ENCODE data around the gene CCDC187. TPM values are rescaled to one million over a fixed set of nuclear protein-coding genes. Genes with fewer than 3 reads are reported as not detected.

CCDC187 gene
- total RNA-seq, 1 experiment from 2014 or later: 0.04 TPM

DNA sequence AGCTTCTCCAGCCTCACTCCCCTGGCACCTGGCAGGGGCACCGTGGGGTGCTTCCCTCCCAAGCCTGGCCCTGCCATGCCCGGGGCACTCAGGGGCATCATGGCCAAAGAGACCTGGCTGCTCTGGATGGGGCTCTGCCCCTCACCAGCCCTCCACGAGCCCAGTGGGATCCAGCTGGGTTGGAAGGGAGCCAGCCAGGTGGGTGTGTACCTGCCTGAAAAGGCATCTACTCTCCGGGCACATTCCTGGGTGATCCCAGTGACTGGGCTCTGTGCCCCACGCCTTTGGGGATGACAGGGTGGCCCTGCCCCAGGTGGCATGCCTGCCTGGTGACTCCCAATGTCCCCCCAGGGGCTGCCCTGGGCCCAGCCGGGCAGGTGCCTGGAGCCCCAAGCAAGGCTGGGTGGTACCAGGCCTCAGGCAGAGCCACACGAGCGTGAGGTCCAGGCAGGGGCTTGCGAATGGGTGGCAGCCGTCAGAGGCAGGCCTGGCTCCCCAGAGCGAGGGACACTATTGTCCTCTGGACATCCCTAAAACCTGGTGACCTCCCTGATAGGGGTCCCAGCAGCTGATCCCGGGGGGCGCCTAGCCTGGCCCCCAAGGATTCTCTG, 24.2 kb upstream of the CCDC187 start:
- peaks cover 7% of the 10 kb centered on the region for H3K4me1 Mint-ChIP-seq
- H3K27ac Mint-ChIP-seq: no peak overlapping the region
- POLR2A ChIA-PET: interaction anchor here (0.6 kb wide), 1 partner anchor 38 kb away, joined by 3 read pairs; no protein-coding TSS in a partner anchor
- no peak for ATAC-seq
- no peaks in the 10 kb centered on the region for H3K9me3 Mint-ChIP-seq
- TF ChIP-seq, protein P1, sequence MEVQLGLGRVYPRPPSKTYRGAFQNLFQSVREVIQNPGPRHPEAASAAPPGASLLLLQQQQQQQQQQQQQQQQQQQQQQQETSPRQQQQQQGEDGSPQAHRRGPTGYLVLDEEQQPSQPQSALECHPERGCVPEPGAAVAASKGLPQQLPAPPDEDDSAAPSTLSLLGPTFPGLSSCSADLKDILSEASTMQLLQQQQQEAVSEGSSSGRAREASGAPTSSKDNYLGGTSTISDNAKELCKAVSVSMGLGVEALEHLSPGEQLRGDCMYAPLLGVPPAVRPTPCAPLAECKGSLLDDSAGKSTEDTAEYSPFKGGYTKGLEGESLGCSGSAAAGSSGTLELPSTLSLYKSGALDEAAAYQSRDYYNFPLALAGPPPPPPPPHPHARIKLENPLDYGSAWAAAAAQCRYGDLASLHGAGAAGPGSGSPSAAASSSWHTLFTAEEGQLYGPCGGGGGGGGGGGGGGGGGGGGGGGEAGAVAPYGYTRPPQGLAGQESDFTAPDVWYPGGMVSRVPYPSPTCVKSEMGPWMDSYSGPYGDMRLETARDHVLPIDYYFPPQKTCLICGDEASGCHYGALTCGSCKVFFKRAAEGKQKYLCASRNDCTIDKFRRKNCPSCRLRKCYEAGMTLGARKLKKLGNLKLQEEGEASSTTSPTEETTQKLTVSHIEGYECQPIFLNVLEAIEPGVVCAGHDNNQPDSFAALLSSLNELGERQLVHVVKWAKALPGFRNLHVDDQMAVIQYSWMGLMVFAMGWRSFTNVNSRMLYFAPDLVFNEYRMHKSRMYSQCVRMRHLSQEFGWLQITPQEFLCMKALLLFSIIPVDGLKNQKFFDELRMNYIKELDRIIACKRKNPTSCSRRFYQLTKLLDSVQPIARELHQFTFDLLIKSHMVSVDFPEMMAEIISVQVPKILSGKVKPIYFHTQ (CRISPR knock-in tag; IDR thresholded peaks at IDR 0.05): no peak
- TF ChIP-seq ZNF232 (CRISPR knock-in tag; IDR thresholded peaks at IDR 0.05): no peak
- DNase-seq (ENCODE audit: low spot score): no peak
- H3K4me3 Mint-ChIP-seq: peak overlapping the region; percentile 22
- H3K36me3 Mint-ChIP-seq: no peaks in the 10 kb centered on the region
- CTCF ChIA-PET: interaction anchor here (0.7 to 3.4 kb wide), 6 partner anchors 9 to 736 kb away, joined by 3 to 19 read pairs (median 5); no protein-coding TSS in a partner anchor
- H3K27me3 Mint-ChIP-seq (ENCODE audit: low read depth): no peaks in the 10 kb centered on the region

DNA sequence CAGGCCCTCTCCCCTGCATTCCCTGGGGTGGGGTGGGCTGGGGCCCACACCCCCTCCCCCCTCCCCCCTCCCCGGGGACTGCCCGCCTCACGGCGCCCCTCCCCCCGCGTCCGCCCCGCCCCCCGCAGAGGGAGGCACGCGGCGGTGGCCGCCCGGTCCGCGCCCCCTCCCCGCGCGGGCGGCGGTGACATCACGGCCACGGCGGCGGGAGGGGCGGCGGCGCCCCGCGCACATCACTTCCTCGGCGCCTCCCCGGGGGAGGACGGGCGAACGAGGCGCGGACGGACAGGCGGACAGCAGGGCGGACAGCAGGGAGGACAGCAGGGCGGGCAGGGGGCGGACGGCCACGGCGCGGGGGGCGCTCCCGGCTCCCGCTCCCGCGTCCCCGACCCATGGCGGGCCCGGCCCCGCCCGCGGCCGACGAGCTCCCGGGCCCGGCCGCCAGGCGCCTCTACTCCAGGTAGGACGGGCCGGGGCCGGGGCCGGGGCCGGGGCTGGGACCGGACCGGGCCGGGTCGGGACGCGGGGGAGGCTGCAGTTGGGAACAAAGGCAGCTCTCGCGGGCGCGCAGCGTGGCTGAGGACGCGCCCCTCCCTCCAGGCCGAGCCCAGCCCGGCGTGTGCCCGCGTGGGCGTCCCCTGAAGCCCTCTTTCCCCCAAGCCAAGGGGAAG, 23.5 kb upstream of the CCDC187 start, which contains the start of gene GPSM1:
GPSM1 (plus strand) TSS at position 236 of the 671 bp plus-strand sequence; CDS start at position 393, 157 bp downstream.
- Mint-ChIP-seq H3K4me1 (peaks cover 7% of the 10 kb centered on the region), H3K4me3 (peak within 1 kb of the TSS; percentile 56), H3K27me3 (ENCODE audit: low read depth) (no peaks in the 10 kb centered on the region), H3K9me3 (no peaks in the 10 kb centered on the region), H3K36me3 (no peaks in the 10 kb centered on the region), H3K27ac (no peak within 1 kb of the TSS)
- TF ChIP-seq EMX1 (CRISPR knock-in tag; IDR thresholded peaks at IDR 0.05) (no peak), MYBL2 (CRISPR knock-in tag; IDR thresholded peaks at IDR 0.05) (no peak), ZNF263 (CRISPR knock-in tag; IDR thresholded peaks at IDR 0.05; ENCODE audit: low read depth) (no peak), RORB (CRISPR knock-in tag; IDR thresholded peaks at IDR 0.05) (no peak), STAT6 (CRISPR knock-in tag; conservative IDR thresholded peaks at IDR 0.05; ENCODE audit: low read depth) (no peak), OVOL2 (CRISPR knock-in tag; IDR thresholded peaks at IDR 0.05; ENCODE audit: borderline replicate concordance) (no peak), SP1 (CRISPR knock-in tag; conservative IDR thresholded peaks at IDR 0.05) (peak; percentile 48; the same call in 1 of the 2 replicates)
- DNase-seq (ENCODE audit: low spot score) (no peak), ATAC-seq (peak; percentile 25)
- CTCF ChIA-PET: interaction anchor here (0.6 to 3.4 kb wide), 8 partner anchors 10 to 736 kb away, joined by 3 to 19 read pairs (median 4); no protein-coding TSS in a partner anchor
- POLR2A ChIA-PET: interaction anchor here (0.6 kb wide), 1 partner anchor 39 kb away, joined by 3 read pairs; no protein-coding TSS in a partner anchor

- ATAC-seq (peak; percentile 7), DNase-seq (ENCODE audit: low spot score) (no peak)
- ChIA-PET CTCF (interaction anchor here (0.6 to 3.4 kb wide), 11 partner anchors 11 to 71 kb away, joined by 3 to 19 read pairs (median 4); no protein-coding TSS in a partner anchor), POLR2A (no interaction called here)
- Mint-ChIP-seq H3K27ac (no peak overlapping the region), H3K4me3 (peak overlapping the region; percentile 56), H3K36me3 (no peaks in the 10 kb centered on the region), H3K4me1 (peaks cover 7% of the 10 kb centered on the region), H3K9me3 (no peaks in the 10 kb centered on the region), H3K27me3 (ENCODE audit: low read depth) (no peaks in the 10 kb centered on the region)
- TF ChIP-seq FOXK1 (CRISPR knock-in tag; IDR thresholded peaks at IDR 0.05): no peak
- TF ChIP-seq CREB1 (CRISPR knock-in tag; IDR thresholded peaks at IDR 0.05): no peak
- TF ChIP-seq SP1 (CRISPR knock-in tag; conservative IDR thresholded peaks at IDR 0.05): no peak
- TF ChIP-seq ZNF416 (CRISPR knock-in tag; IDR thresholded peaks at IDR 0.05): no peak
- TF ChIP-seq ELF4 (CRISPR knock-in tag; IDR thresholded peaks at IDR 0.05; ENCODE audit: low read depth): no peak
- no peak for TF ChIP-seq GABPB1 (CRISPR knock-in tag; IDR thresholded peaks at IDR 0.05)
- TF ChIP-seq USF1 (CRISPR knock-in tag; IDR thresholded peaks at IDR 0.05): no peak
- TF ChIP-seq NR1H2 (CRISPR knock-in tag; IDR thresholded peaks at IDR 0.05): no peak
- no peak for TF ChIP-seq JUN (CRISPR knock-in tag; IDR thresholded peaks at IDR 0.05)
- no peak for TF ChIP-seq SMAD3 (CRISPR knock-in tag; IDR thresholded peaks at IDR 0.05; ENCODE audit: borderline replicate concordance)
- TF ChIP-seq, protein P2, sequence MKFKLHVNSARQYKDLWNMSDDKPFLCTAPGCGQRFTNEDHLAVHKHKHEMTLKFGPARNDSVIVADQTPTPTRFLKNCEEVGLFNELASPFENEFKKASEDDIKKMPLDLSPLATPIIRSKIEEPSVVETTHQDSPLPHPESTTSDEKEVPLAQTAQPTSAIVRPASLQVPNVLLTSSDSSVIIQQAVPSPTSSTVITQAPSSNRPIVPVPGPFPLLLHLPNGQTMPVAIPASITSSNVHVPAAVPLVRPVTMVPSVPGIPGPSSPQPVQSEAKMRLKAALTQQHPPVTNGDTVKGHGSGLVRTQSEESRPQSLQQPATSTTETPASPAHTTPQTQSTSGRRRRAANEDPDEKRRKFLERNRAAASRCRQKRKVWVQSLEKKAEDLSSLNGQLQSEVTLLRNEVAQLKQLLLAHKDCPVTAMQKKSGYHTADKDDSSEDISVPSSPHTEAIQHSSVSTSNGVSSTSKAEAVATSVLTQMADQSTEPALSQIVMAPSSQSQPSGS (CRISPR knock-in tag; IDR thresholded peaks at IDR 0.05; ENCODE audit: borderline replicate concordance, low read depth): no peak
- TF ChIP-seq MXD4 (CRISPR knock-in tag; IDR thresholded peaks at IDR 0.05; ENCODE audit: borderline replicate concordance): no peak
These were observed 22.9 kb upstream of the CCDC187 start for GRCh38 chr9:136326761-136327303.
